ENCODE results near the gene SETD1B.
"Not testable (repeated sequence)": the region's sequence is repeated elsewhere in the genome, so short reads cannot be mapped to it uniquely, and the experiment has no call there.

SETD1B gene

DNA sequence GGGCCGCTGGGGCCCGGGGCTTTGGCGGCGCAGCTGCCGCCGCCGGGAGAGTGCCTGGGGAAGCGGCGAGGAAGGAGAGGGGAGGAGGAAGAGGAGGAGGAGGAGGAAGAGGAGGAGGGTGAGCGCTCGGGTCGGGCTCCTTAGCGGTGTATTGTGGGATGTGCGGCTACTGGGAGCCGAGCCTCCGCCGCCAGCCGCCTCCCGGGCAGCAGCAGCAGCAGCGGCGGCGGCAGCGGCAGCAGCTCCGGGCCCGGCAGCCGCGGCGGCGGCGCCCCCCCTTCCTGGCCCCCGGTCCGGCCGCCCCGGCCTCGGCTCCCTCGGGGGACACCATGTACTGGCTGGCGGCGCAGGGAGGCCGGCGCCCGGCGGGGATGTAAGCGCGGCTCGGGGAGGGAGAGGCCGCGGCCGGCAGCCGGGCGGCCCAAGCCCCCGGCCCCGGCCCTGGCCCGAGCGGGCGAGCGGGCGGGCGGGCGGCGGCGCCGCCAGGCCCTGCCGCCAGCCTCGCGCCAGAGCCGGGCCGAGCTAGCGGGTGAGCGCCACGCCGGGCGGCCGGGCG, at the start of gene SETD1B:
SETD1B (plus strand) TSS at position 149 of the 556 bp plus-strand sequence. CDS start 729 bp downstream, outside the sequence.
- peak in 1 of 2 experiments; percentile 47 for DNase-seq

DNA sequence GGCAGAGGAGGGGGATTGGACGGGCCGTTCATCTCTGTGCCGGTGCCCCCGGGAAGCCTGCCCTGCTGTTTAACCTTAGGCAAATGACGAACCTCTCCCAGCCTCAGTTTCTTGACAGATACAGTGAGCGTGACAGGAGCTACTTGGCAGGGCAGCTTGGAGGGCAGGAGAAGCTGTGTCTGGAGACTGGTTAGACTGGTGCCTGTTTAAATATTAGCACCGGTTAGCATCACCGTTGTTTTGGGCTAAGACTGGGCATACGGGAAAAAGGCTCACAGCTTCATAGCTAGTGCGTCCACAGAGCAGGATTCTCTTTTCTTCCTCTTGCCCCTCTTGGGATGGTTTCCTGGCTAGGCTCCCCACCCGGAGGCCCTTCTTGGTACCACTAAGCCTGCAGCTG, 49.0 kb upstream of the SETD1B start:
- DNase-seq, result no peak

DNA sequence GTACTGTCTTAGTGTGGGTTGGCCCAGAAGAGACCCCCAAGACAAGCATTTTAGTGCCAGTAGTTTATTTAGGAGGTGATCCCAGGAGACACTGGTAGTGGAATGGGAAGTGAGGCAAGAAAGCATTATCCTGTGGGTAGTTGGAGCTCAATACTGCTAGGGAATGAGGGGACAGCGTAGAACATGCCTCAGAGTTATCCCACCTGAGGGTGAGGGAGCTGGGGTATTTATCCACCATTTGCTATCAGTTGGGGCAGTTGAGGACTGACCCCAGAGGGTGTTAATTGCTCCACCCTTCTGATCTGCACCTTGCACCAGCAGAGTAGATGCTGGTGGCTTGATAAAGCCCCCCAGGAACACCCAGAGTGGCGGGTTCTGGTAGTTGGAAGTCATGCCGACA, 48.2 kb upstream of the SETD1B start:
- DNase-seq, result no peak

DNA sequence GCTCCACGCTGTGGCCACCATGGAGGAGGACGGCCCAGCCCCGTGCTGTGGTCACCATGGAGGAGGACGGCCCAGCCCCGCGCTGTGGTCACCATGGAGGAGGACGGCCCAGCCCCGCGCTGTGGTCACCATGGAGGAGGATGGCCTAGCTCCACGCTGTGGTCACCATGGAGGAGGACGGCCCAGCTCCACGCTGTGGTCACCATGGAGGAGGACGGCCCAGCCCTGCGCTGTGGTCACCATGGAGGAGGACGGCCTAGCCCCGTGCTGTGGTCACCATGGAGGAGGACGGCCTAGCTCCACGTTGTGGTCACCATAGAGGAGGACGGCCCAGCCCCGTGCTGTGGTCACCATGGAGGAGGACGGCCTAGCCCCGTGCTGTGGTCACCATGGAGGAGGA, 45.3 kb upstream of the SETD1B start:
- DNase-seq, result not testable (repeated sequence)

DNA sequence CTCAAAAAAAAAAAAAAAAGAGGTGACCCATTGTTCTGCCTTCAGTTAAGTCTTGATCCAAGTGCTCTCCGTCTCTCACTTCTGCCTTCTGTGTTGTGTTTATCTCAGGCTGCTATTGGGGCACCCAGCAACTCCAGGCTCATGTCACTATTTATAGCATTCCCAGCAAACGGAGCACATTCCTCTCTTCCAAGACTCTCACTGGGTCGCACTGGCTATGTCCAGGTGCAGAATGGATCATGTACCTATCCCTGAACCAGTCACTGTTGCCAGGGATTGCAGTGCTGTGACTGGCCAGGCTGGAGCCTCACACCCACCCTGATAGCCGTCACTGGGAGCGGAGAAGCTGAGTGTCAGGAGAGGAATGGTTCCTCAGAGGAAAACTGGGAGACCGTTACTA, 41.5 kb upstream of the SETD1B start:
- no peak for DNase-seq

DNA sequence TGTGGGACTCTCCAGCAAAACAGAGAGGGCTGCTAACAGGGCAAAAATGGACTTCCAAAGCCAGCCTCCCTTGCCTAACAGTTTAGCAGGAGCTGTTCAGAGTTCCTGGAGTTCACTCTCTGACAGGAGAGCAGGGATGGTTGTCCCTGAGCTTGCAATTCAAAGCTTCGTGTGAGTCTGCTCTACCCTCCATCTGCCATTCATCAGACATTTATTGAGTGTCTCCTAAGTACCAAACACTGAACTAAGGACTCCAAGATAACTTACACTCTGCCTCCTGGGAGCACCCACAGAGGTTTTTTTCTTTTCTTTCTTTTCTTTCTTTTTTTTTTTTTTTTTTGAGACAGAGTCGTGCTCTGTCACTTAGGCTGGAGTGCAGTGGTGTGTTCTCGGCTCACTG, 39.0 kb upstream of the SETD1B start:
- no peak for DNase-seq

DNA sequence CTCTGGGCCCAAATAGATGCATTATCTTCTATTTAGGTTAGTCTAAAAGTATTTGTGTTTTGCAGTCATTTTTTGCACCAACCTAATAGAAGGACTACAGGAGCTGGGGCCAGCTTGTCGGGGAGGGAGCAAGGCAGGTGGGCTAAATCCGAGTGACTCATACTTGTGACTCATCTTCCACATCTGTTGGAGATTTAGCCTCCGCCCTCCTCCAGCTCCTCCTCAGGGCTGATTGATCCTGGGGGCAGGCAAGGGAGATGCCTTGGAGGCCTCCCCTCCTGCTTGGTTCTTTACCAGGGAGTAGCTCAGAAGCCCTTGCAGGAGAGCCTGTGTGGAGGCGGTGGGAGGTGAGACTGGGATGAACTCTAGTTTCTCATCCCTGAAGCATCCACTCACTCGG, 38.2 kb upstream of the SETD1B start:
- peak; percentile 34 to 51 for DNase-seq

DNA sequence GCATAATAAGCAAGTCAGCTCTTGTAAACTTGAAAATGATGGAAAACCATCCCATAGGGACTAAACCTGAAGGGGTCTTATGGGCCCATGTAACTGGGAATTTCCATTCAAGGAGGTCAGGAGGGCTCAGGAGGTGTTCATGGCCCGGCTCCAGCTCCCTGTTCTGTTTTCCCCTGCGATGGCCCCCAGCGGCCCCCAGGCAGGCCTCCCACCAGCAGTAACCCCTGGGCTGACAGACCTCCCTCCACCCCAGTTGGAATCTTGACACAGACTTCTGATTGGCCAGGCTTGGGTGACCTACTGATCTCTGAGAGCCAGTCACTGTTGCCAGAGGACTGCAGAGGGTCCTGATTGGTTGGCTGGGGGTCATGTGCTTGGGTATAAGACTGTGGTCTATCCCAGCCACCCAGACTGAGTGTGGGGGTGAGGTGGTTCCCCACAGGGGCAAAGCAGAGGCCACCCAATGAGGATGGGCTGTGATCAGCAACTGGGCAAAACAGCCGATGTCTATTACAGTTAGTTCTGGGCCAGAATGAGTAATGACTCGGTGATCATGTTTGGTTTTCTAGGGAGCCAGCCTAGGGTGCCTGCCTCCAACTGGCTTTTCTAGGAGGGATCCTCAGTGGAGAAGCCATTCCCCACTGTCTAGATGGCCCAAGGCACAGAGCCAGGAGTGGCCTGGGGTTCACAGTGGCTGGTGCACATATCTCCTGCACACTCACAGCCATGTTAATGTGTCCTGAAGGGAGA, 37.3 kb upstream of the SETD1B start:
- no peak for DNase-seq

DNA sequence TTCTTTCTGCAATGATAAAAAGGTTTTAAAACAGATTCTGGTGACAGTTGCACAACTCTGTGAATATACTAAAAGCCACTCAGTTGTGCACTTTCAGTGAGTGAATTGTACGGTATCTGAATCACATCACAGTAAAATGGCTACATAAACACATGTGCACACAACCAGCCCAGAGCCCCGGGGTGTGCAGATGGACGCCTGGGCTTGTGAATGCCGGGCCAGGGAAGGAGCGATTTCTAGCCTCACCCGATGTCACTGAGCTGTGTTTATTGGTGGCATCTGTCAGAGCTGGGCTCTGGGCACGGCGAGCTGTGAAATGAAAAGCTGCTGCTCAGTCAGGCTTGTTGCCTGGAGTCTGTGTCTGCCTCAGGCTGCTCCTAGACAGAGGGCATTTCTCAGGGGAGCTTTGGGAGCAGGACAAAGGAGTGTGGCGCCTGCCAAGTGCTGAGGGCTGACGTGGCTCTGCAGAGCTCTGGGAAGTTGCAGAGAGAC, 36.2 kb upstream of the SETD1B start:
- DNase-seq, result no peak

DNA sequence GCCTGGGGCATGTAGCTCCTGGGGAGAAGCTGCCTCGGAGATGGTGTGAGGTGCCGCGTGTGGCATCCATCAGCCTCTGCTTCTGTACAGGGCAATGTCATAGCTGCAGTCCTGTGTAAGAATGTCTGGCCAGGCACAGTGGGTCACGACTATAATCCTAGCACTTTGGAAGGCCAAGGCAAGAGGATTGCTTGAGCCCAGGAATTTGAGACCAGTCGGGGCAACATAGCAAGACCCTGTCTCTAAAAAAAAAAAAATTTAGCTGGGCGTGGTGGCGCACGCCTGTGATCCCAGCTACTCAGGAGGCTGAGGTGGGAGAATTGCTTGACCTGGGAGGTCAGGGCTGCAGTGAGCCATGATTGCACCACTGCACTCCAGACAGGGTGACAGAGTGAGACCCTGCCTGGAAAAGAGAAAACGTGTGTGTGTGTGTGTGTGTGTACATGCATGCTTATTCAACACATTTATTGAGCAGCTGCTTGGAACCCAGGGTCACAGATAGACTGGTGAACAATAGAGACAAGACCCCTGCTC, 34.4 kb upstream of the SETD1B start:
- no peak for DNase-seq

DNA sequence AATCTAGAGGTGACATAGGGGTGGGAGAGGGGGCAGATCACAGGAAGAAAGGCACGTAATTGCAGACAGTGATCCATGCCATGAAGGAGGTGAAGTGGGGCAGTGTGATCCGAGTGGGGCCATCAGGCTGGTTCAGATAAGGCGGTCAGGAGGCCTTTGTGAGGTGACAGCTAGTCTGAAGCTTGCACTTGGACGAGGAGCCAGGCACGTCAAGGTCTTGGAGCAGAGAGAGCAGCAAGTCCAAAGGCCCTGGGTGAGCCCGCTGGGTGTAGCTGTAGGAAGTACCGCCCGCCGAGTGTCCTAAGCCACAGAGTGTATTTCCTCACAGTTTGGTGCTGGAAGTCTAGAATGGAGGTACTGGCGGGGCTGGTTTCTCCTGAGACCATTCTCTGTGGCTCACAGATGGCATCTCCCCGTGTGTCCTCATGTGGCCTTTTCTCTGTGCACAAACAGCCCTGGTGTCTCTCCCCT, 33.9 kb upstream of the SETD1B start:
- DNase-seq, result no peak

DNA sequence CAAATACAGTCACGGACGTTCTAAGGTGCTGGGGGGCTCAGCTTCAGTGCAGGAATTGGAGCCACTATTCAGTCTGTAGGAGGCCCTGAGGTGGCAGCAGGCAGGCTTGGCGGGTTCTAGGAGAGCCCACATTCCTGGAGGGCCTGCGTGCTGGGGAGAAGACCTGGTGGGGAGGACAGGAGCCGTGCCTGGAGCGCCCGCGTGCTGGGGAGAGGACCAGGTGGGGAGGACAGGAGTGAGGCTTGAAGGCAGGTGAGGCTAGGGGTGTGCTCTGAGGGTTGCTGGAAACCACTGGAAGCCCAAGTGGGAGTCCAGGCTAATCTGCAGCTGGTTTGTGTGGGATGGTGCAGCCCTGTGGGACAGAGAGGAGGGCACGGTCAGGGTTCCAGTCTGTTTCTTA, 33.4 kb upstream of the SETD1B start:
- no peak for DNase-seq

DNA sequence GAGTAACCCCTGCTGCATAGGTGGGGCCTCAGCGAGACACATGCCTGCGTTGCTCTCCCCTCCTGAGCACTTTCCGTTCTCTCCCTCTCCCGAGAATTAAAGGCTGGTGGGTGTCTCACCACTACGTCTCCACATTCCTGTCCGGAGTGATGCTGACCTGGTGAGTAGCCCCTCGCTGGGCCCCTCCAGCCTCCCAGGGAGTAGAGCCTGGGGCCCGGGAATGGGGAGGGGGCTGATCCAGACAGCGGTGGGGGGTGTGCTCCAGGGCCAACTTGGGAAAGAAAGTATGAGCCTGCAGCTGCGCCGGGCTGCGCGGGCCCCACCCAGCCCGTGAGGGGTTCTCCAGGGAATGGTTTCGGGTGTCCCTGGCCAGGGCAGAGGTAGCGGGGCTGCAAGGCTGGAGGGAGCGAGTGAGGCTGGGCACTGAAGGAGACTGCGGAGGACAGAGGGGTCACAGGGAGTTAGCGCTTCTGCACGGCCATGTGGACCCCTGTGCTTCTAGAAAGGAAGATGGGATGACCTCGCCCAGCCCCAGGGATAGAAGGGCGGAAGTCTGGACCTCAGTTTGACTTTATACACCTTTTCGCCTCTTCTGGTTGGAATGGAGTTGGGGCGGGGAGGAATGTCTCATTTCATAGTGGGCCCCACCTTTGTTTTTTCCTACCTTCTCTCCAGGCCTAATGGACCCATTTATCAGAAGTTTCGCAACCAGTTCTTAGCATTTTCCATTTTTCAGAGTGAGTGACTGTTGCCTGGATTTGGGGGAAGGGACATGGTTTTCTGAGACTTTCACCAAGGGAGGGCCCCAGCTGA, 32.8 kb upstream of the SETD1B start:
- DNase-seq, result no peak

DNA sequence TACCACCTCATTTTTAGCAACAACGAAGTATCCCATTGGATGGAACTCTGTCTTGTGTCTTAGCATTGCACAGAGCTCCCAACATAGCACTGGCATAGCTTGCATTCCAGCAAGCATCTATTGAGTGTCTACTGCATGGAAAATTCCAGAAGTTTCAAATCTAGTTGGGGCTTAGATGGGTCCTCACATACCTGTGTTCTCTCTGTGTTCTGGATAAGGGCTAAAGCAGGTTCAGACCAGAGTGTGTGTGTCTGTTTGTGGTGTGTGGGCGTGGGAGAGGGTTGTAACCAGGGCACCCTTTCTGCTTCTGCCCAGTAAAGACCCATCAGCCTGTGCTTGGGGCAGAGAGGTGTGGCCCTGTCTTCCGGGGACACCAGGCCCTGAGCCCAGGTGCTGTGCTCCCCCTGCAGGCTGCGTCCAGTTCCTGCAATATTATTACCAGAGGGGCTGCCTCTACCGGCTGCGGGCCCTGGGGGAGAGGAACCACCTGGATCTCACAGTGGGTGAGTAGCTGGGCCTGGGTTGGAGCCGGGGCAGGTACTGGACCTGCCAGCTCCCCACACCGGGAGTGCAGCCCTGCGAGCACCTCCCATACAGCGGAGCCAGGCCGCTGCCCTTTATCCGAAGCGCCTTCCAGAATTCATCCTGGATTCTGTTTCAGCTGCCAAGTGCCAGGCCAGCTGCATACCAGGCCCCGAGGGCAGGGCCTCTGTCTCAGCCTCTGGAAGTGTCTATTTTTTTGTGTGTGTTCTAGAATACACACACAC, 30.6 kb upstream of the SETD1B start:
- DNase-seq, result peak; percentile 38 to 70

DNA sequence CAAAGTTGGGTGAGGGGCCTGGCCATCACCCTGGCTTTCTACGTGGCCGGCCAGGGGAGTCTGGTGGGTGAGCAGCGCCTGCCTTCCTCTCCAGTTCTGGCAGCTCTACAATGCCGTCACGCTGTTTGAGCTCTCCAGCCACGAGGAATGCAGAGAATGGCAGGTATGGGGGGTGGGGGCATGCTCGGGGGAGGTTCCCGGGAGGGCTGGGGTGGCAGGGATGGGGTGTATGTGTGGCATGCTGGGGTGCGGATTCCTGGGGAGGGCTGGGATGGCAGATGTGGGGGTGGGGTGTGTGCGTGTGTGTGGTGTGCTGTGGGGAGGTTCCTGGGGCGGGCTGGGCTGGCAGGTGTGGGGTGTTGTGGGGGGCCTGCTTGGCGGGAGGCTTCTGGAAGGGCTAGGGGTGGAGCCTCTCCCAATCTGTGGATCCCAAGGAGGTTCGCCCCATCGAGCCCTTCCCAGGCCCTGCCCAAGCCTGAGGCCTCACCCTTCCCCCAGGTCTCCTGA, 28.8 kb upstream of the SETD1B start:
- no peak for DNase-seq

DNA sequence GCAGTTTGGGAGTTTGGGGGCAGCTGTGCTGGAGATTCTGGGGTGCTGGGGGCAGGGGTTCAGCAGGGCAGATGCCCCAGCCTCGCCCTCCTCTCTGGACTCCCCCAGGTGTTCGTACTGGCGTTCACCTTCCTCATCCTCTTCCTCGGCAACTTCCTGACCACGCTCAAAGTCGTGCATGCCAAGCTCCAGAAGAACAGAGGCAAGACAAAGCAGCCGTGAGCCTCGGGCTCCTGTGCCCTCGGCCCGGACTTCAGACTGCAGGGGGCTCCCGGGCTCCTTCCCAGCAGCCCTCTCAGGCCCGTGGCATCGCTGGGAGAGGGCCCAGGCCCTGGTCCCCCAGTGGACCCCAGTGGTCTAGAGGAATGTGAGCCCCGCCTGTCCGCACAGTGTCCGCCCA, 28.3 kb upstream of the SETD1B start:
- DNase-seq, result no peak

DNA sequence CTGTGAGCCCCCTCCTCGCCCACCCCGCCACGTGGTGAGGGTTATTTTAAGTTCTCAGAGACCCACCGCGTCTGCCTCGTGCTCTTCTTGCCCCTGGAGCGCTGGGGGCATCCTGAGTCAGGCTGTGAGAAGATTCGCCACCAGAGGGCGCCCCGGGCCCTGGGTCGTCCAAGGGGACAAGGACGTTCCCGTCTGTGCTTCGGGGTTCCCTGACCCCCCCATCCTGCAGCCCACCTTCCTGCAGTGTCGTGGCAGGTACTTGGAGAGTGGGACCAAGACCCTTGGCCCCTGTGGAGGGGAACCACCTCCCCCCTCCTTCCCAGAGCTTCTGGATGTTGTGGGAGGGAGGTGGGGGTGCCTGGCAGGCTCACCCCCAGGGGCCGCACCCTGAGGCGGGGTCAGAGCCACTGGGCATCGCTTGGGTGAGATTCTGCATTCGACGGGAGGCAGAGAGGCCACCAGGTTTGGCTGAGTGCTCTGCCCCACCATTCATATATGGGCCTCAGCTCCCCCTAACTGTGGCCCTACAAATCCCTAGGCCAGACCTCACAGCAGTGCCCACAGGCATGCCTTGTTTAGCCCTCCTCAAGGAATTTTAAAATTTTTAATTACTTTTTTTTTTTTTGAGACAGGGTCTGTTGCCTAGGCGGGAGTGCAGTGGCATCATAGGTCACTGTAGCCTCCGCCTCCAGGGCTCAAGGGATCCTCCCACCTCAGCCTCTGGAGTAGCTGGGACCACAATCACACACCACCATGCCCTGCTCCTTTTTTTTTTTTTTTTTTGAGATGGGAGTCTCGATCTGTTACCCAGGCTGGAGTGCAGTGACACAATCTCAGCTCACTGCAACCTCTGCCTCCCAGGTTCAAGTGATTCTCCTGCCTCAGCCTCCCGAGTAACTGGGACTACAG, 27.4 kb upstream of the SETD1B start:
- DNase-seq, result peak in 1 of 2 experiments; percentile 48

DNA sequence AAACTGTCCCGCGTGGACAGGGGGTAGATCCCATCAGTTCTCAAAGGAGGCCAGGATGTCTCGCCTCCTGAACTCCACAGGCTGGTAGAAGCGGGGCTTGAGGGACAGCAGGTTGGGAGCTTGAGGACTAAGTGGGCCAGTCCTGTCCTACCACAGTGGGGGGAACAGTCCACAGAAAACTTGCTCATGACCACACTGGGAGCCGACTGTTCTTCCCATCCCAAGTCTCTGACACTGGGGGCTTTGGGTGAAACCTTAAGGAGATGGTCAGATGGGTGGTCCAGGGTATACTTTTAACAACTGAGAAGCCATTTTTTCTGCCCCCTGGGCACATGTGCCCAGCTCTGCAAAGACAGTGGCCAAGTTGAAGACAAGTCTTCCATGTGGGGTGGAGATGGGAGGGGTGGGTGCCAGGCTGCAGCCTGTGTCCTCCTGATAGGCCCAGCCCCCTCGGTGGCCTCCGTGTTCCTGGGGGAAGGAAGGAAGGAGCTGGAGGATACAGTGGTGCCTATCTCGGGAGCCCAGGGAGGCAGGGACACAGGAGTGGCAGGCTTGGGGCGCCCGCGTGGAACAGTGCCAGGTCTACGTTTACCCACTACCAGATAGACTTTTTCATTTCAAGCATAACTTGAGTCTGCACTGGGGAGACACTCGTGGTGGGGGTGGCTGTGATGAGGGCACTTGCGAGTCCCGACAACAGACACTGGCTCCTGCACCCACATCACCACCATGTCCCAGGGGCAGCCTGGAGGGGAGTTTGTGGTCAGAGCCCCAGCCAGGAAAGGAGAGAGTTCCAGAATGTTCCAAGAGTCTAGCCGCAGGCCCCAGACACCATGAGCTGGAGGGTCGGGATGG, 25.0 kb upstream of the SETD1B start:
- no peak for DNase-seq

DNA sequence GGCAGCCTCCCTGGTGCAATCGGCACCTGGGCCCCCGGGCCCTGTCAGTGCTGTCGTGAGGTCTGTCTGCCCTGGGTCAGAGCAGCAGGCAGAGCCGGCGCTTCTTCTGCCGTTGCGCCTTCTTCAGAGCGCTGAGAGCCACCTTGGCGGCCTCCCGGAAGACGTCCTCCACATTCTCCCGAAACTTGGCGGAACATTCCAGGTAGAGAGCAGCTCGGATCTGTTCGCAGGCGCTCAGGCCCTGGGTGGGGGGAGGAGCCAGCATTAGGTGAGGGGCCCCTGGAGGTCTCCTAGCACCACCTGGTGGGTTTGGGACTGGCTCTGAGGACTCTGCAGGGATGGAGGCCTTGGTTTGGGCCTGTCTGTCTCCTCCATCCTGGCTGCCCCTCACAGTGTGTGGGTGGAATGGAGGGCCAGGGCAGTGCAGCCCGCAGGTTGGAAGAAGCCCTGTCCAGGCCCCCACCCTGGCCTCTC, 24.4 kb upstream of the SETD1B start:
- no peak for DNase-seq

DNA sequence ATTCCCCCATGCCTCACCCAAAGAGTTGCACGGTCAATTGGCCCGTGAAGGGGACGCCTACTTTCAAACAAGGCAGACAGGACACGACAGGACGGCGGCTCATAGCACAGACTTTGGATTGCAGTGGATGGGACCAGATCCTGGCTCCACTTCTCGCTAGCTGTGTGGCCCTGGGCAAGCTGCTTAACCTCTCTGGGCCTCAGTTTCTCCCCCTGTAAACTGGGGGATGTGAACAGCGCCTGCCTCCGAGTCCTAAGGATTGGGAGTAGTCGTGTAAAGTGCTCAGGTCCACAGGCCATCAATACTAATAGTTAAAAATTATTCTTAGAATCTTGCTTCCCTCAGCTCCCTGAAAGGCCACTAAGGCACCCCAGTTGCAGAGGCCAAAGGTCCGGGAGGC, 23.4 kb upstream of the SETD1B start:
- DNase-seq, result no peak
